Measurements from ENCODE around the gene AKR7A2. TPM values are rescaled to one million over a fixed set of nuclear protein-coding genes. Genes with fewer than 3 reads are reported as not detected.

The AKR7A2 gene
- total and polyA plus RNA-seq, 2 experiments from 2014 or later = 20.8 to 53.6 TPM

- H3K27ac ChIP-seq (ENCODE audit: low read depth) = peak overlapping the region; percentile 80
- no peaks in the 10 kb centered on the region; the same call in 1 of the 2 replicates for H3K36me3 ChIP-seq (ENCODE audit: insufficient read depth)
- no peak for ATAC-seq
- no peak overlapping the region for H3K4me2 ChIP-seq
- Mint-ChIP-seq H3K4me3 (no peak overlapping the region), H3K36me3 (ENCODE audit: low read depth) (peaks cover 47% of the 10 kb centered on the region), H3K27ac (no peak overlapping the region), H3K4me1 (peaks cover 39% of the 10 kb centered on the region), H3K9me3 (no peaks in the 10 kb centered on the region), H3K27me3 (ENCODE audit: insufficient read depth, low read depth, poor library complexity) (peaks cover 22% of the 10 kb centered on the region)
- no peak overlapping the region for H2AFZ ChIP-seq
- no peak overlapping the region for H3K4me3 ChIP-seq
- no peak for DNase-seq (ENCODE audit: low spot score)
- H4K20me1 ChIP-seq (replicated peaks; ENCODE audit: insufficient read depth) = peaks cover 3% of the 10 kb centered on the region
- H3K79me2 ChIP-seq (replicated peaks; ENCODE audit: insufficient read depth) = no peaks in the 10 kb centered on the region
- no peaks in the 10 kb centered on the region for H3K27me3 ChIP-seq (ENCODE audit: insufficient read depth)
- peaks cover 11% of the 10 kb centered on the region for H3K4me1 ChIP-seq (ENCODE audit: insufficient read depth)
- peaks cover 25% of the 10 kb centered on the region for H3F3A ChIP-seq (replicated peaks; ENCODE audit: low read depth)
- no peaks in the 10 kb centered on the region for H3K9me2 ChIP-seq (ENCODE audit: insufficient read depth)
- no peak for TF ChIP-seq POLR2AphosphoS5 (IDR thresholded peaks at IDR 0.05; ENCODE audit: low read depth)
- no peak for TF ChIP-seq CREB1 (CRISPR knock-in tag; IDR thresholded peaks at IDR 0.05; ENCODE audit: low read depth)
- no peak for TF ChIP-seq ZNF331 (CRISPR knock-in tag; IDR thresholded peaks at IDR 0.05; ENCODE audit: low read depth)
- no peak for TF ChIP-seq ETS1 (IDR thresholded peaks at IDR 0.05)
- no peak for TF ChIP-seq EZH2 (IDR thresholded peaks at IDR 0.05; ENCODE audit: low read depth, unreplicated experiment)
- TF ChIP-seq ZNF114 (CRISPR knock-in tag; IDR thresholded peaks at IDR 0.05) = no peak
- TF ChIP-seq STAT1 (IDR thresholded peaks at IDR 0.05; ENCODE audit: unreplicated experiment) = no peak
- no peak for TF ChIP-seq REST (IDR thresholded peaks at IDR 0.05; ENCODE audit: unreplicated experiment)
- no peak for TF ChIP-seq ZNF462 (CRISPR knock-in tag; IDR thresholded peaks at IDR 0.05)
- TF ChIP-seq NANOG (IDR thresholded peaks at IDR 0.05; ENCODE audit: borderline replicate concordance) = no peak
- TF ChIP-seq CTCF (conservative IDR thresholded peaks at IDR 0.05; ENCODE audit: low read depth in 2 of 2) = no peak
- TF ChIP-seq EZH2phosphoT487 (IDR thresholded peaks at IDR 0.05; ENCODE audit: unreplicated experiment) = no peak
- TF ChIP-seq JUNB (IDR thresholded peaks at IDR 0.05; ENCODE audit: unreplicated experiment) = no peak
Measured at GRCh38 chr1:19342062-19342750, 30.3 kb upstream of the AKR7A2 start.
